HG03097 (cell line): Measurements from ENCODE around the gene S100PBP.

Experiments
- ATAC-seq: cut with Tn5 transposase; IDR thresholded peaks from one replicate; pipeline ENCODE4 v1.9.1; 2021; ENCODE audit not compliant: unreplicated experiment, low FRiP score

S100PBP gene

DNA sequence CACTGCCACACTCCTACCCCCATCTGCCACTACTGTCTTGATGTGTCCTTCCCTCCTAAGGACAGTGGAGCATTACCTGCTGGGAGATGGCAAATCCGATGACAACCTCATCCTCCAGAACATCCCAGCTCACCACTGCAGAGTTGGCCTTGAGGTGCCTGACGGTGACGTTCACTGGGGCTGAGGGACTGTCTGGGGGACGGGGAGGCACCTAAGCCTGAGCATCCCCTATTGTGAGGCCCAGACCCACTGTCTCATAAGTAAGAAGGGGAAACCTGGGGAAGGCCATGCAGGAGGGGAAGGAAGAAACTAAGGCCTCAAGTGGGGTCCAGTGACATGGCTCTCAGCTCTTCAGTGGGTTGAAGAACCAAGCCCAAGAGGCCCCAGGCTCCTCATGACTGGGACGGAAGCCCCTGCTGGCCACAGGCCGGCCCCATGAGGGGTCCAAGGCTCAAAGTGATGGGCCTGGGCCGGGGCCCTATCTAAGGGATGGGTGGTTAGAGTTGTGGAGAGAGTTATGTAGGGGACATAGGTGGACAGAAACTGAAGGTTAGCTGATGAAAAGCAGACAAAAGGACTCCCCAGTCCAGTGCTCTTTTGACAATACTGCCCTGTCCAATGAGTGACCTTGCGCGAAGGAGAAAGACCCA is 51.5 kb downstream of the S100PBP start:
- no peak for ATAC-seq

DNA sequence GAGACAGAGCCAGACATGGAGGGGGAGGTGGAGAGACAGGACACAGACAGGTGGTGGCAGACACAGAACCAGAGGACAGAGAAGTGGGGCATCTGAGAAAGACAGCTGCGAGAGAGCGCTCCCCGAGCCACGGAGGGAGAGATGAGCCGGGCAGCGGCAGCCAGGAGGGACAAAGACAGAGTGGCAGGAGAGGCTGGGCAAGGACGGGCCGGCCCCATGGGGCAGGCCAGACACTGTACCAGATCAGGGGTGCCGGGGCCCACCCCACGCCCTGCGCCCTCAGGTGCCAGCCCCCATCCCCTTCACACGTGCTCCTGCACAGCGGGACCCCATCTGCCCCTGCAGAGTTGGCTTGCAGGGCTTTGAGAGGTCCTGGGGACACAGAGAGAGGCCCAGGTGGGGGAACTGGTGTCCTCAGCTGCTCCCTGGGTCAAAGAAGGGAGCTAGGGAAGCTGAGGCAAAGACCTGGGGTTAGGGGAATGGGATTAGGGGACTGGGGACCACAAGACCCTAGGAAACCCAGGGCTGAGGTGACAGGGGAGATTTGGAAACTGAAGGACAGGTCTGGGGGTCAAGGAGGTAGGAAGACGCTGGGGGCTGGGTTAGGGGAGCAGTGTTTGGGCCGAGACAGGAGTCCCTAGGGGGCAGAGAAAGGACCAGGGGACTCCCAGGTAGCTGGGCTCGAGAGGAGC is 52.6 kb downstream of the S100PBP start:
- ATAC-seq = no peak

DNA sequence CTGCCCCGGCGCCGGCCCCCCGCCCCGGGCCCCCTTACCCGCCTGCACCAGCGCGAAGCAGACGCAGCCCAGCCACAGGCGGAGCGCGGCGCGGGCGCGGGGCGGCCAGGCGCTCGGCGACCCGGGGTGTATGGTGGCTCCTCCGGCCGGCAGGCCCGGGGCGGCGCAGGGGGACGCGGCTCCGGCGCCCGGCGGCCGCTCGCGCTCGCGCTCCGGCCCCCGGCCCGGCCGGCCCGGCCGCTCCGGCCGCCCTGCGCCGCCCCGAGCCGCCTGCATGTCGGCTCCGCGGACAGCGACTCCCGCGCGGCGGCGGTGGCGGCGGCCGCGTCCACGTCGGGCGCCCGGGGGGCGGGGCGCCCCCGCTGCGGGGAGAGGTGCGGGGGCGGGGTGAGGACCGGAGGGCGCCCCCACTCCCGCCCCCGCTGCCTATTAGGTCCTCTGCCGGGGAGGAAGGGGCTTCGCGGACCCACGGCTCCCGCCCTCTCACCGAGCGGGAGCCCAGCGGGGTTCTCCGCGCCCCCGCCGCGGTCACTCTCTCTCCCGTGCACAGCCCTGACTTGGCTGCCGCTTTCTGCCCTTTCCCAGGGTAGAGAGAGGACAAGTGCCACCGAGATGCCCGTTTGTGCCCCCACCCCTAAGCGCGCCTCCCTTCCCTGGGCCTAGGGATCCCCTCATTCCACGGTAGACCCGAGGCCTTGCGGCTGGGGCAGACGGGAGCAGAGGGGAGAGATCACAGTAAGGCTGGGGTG is 53.3 kb downstream of the S100PBP start, which contains the start of gene FNDC5:
TSS of gene FNDC5 (minus strand) at position 298 of the 749 bp plus-strand sequence.
- no peak for ATAC-seq

DNA sequence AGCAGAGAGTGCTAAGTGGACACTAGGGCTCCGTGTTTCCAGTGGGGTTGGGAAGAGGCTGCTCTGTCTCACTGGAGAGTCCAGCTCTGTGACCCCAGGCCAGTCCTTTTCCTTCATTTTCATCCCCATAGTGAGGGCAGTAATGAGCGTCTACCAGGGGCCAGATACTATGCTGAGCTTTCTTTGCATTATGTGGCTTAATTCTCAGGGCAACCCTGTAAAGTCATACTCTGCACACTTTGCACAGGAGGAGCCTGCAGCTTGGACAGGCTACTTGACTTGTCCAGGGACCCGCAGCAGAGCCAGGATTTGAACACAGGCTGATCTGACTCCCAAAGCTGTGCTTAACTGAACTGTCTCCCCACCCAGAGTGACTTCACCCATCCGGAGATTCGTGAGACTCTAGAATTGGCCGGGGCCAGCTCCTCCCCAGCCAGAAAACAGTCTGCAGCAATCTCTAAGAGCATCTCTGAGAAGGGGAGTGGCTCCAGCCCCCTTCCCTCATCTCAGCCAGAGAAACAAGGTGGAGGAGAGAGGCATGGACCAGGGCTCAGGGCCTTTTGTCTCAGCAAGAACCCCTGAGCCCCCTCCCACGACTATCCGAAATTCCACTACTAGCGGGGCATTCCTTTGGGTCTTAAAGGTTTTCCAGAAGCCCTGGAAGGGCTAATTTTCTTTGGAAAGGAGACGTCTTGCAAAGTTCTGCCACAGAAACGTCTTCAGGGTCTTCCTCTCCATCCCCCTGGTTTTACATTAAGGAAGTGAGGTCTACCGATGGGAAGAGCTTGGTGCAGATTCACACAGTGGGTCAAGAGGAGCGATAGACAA is 54.1 kb downstream of the S100PBP start:
- no peak for ATAC-seq

DNA sequence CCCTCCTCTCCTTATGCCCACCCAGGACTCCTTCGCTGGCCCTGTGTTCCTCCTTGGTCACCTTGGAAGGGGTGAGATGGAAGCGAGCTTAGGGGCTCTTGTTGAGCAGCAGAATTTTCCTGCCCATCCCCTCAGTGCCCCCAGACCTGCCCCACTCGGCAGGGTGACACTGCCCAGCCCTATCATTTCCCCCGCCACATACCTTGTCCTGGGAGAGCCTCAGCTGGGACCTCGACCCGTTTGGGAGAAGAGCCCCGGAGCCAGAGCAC is 54.7 kb downstream of the S100PBP start:
- ATAC-seq = no peak

DNA sequence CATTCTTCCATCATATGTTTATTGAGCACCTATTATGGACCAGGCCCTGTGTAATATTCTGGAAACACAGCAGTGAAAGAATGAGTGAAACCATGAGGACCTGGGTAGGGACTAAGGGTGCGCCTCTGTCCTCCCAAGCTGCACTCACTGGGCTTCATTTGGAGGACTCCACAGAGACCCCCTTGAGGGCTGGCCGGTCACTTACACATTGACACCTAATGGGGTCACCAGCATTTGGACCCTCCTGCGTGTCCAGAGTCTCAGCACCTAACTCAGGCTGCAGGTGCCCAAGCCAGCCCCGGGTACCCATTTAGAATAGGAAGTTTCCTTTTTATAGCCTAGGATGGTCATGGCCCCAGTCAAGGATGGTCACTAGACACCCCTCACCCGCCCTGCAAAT is 56.0 kb downstream of the S100PBP start:
- ATAC-seq = no peak

DNA sequence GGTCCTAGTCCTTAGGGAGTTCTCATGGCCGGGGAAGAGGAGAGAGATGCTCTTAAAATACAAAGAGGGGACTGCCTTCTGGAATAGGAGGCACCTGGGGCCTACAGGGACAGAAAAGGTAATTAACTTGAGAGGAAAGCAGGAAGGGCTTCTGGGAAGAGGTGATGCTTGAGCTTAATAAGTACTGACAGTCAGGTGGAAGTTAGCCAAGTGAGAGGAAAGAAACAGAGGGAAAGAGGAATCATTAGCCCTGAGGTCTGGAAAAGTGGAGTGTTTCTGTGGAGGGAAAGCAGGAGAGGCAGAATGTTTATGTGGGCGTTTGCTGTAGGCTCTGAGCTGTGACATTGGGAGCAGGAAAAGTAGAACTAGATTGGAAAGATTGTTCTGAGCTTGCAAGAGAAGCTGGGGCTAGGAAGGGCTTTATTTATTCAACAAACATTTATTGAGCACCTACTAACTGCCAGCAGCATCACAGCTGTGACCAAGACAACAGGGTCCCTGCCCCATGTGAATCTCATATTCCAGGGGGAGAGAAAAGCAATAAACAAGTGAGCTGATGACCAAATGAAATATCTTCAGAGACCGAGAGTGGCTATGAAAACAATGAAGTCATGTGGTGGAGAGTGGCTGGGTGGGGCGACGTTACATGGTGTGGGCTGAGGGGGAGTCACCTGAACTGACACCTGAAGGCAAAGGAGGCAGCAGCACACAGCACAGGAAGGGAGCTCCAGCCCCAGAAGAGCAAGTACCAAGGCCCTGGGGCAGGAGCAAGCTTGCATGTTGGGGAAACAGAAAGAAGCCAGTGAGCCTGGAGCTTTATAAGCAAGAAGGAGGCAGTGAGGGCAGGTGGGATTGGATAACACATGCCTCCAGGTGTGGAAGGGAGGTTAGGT is 57.7 kb downstream of the S100PBP start:
- ATAC-seq = no peak

DNA sequence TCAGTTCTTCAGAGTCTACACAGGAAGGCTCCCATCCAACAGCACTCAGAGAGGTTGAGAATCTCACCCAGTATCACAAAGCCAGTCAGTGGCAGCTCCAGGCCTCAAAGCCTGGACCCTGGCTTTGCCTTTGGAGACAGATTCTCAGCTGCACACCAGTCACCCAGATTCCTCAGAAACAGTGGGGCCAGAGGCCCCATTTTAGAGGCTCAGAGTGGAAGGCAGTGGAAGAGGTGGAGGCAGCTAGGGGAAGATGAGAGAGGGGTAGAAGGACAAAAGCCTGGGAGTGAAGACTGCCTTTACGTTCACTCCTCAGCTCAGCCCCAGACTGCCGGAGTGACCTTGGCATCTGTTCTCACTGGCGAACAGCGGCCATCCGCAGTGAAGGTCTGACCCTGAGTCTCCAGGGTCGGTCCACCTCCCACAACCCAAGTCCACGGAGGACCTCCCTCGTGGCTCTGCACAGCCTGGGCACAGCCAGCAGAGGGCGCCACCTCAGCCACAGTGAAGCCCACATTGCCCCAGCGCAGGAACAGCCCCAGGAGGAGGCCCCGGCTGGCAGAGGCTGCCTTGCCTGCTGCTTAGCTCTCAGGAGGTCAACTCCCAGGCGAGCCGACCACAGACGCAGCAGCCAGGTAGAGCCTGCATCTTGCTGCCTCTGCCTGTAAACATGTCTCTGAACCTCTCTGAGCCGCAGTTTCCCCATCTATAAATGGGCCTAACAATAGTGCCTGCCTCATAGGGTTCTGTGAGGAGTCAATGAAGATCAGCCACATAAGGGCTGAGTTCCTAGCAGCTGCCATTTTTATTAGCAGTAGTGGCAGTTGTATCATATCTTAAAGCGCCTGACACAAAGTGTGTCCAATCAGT is 59.1 kb downstream of the S100PBP start:
- no peak for ATAC-seq

DNA sequence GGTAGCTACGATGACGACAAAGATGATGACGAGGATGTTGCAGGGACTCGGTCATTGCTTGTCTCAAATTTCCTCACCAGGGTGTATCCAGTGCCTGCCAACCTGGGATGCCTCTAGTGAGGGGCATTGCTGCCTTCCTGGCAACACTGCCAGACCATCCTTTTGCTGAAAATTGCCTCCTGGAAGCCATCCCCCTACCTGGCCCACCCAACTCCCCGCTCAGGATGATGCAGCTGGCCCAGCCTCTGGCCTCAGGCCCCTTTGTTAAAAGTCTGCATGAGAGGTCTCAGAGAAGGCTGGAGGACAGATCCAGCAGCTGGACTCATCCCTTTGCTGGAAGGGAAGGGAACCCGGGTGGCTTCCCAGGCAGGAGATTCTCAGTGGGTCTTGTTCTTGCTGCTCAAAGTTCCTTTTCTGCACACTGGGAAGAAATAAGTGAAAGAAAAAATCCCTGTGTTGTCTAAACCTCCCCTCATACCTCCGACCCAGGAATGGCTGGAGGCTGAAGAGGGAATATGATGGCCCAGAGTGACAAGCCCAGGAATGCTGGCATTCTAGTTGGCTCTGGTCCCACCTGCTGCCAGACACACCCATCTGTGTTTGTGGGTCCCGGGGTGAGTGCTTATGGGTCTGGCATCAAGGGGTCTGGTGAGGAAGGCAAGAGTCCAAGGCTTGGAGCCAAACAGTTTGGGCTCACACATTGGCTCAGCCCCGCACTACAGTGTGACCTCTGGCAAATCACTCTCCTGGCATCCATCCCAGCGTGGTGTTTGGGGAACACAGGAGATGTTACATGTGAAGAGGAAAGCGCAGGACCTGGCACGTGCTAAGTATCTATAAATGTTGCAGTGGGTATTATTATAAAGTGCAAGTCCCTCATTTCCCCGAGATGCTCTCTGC is 60.0 kb downstream of the S100PBP start:
- ATAC-seq = no peak

DNA sequence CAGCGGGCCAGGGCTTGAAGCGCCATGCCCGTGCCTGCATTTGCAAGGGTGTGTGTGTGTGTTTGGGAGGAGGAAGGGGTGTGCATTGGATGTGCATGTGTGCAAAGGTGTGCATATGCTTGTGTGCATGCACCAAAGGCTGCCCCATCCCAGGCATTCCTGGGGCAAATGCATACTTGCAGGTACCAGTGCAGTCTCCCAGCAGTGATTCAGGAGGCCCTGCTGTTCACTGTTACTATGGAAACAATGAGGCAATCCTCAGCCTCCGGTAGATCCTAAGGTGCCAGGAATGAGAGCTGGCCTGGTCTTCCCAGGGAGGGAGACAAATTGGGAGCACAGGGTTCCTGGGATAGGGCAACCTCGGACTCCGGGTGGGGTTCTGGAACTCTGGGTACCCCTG is 60.7 kb downstream of the S100PBP start:
- ATAC-seq = no peak

DNA sequence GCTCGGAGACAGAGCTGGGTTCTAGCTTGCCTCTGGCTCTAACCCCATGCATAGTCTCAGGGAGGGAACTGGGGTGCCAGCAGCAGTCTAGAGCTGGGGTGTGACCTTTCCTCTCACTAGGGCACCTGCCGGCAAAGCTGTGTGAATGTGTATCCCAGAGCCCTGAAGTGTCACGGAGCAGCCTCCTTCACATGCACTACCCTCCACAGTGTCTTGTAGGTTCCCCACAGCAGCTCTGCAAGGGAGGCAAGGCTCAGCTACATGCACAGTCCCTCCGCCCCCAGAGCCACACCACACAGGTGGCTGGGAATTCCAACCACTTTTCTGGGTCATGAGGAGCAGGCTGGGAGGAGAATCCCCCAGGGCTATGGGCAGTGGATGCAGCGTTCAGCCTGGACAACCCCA is 61.2 kb downstream of the S100PBP start:
- no peak for ATAC-seq

DNA sequence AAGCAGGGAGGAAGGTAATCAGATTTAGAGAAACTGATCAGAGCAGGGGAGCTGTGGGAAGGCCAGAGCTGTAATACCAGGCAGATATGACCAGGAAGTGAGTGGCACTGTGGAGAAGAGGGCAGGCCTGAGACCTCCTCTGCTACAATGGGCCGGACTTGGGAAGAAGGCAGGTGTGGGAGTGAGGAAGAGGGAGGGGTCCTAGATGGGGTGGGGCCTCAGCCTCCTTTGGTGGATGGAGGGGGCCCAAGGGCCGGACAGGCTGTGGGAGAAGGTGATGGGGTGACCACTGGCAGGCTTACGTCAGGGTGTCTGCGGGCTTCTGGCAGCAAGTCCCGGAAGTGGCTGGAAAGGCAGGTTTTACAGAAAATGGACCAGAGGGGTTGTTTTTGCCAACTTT is 63.8 kb downstream of the S100PBP start:
- no peak for ATAC-seq

DNA sequence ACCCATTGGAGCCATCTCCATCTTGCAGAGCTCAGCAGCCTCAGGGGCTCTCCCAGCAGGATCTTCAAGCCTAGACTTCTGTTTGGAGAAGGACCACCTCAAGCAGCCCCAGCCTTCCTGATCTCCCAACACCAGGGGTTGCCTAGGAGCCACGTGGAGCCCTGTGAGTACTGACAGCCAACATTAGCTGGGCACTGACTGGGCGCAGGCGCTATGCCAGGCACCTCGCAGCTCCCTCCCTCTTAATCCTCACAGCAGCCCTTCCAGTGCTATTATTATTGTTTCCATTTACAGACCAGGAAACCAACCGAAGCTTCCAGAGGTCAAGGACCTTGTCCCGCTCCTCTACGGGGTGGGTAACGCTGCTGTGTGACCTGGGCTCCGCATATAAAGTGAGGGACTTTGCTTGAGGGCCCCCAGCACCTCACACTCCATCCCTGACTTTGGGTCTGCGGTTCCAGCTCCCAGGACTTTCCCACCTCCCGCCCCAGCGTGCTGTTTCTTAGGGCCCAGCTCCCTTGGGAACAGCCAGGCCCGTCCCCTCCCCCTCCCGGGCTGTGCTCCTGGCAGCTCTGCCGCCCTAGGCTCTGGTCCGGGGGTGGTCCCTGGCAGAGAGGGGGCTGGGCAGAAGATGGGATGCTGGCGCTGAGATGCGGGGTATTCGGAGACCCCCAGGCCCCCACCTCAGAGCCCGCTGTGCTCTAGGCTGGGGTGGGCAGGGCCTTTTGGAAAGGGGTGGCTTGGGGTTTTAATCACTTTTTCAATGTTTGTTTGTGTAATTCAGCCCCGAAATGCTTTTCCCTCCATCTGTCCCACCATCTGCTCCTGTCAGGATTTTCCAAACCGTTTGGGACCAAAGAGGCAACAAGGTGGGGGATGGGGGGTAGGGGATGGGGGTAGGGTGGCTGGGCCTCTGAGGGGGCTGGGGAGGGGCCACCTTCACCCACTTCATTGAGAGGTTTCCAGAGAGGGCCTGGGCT is 64.7 kb downstream of the S100PBP start:
- no peak for ATAC-seq

DNA sequence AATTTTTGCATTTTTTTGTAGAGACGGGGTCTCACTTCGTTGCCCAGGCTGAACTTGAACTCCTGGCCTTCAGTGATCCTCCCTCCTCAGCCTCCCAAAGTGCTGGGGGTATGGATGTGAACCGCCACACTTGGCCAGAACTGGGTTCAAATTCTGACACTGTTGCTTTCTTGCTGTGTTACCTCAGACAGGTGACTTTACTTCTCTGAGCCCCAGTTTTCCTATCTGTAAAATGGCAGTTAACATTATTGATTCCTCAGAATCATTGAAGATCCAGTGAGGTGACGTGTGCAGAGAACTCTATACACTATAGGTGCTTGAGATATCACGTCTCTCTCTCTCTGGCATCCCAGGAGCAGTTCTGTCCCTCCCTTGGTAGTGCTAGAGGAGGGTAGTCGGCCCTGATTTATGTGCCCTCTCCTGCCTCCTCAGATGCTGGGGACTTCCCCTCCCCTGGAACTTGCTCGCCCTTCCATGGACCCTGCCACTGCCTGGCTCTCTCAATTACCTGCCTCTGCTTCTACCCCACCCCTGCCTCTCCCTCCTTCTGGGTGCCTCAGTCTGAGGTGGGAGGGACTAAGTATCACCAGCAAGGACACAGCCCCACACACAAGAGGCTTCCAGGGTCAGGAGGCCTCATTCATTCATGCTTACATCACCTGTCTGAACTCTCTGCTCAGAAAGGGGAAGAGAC is 66.0 kb downstream of the S100PBP start:
- ATAC-seq = no peak

DNA sequence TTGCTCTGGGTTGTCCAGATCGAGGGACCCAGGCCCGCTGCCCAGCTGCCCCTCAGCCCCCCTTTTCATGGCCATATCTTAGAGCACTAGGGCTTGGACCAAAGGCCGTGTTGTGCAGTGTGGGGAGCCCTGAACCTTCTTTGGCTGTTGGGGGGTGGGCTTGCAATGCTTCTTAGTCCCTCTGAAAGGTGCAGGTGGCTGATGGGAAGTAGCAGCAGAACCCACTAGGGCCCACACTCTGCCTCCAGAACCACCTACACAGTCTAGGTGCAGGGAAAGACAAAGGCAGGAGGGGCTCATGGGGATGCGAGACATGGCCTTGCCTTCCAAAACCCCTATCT is 66.5 kb downstream of the S100PBP start:
- no peak for ATAC-seq

DNA sequence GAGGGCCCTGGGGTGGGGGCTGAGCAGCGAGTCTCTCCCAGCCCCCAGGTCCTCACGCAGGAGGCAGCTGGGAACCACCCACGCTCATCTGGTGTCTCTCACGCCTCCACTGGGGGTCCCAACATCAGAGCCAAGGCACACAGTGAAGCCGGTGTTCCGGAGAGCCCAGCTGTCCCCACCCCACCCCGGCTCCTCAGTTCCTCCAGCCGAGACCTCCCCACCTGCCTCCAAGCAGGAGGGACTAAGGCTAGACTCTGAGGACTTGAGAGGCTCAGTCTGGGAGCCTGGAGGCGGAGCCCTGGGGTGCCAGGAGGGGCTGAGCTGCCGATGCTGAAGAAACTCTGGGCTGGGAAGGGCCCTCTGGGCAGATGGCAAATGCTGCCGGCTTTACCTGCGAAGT is 67.3 kb downstream of the S100PBP start:
- no peak for ATAC-seq

DNA sequence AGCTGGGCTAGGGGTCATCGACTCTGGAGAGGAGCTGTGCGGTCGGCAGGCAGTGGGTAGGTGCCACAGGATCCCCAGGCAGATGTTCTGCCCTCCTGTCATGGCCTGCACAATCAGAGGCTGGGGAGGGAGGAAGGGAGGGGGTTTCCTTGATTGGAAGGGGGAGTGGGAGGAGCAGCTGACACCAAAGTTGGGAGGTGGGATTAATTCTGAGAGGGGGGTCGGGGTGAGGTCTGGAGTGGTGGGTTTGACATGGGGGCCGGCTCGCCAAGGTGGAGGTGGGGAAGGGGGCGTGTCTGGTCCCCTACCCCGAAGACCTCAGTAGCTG is 68.2 kb downstream of the S100PBP start:
- ATAC-seq = no peak
